Suprapubic skin (tissue), 4 donors: ENCODE results near the gene CCN5. TPM values are rescaled to one million over a fixed set of nuclear protein-coding genes. Genes with fewer than 3 reads are reported as not detected.

Source experiments
- DNase-seq, 2 donors: peaks; one replicate each; pipeline ENCODE4 v3.0.0-alpha.2; 2019; ENCODE audit warnings: low spot score in 2 of 2
- H3K27ac ChIP-seq: fragments of 200-600 bp; sonication (generic); one replicate; pipeline ENCODE4 v1.5.1; 2019
- H3K27me3 ChIP-seq: fragments of 200-600 bp; sonication (generic); one replicate; pipeline ENCODE4 v1.5.1; 2019
- H3K36me3 ChIP-seq: fragments of 200-600 bp; sonication (generic); one replicate; pipeline ENCODE4 v1.5.1; 2019
- H3K4me1 ChIP-seq: fragments of 200-600 bp; sonication (generic); one replicate; pipeline ENCODE4 v1.5.1; 2019
- H3K4me3 ChIP-seq: fragments of 200-600 bp; sonication (generic); one replicate; pipeline ENCODE4 v1.5.1; 2019; ENCODE audit warnings: mild to moderate bottlenecking
- H3K9me3 ChIP-seq: fragments of 200-600 bp; sonication (generic); one replicate; pipeline ENCODE4 v1.5.1; 2019
- EP300 ChIP-seq: sonication (generic); formaldehyde crosslinking; IDR thresholded peaks from one replicate; pipeline ENCODE4 v1.6.1; 2017; ENCODE audit warnings: antibody characterized with exemption
- POLR2A ChIP-seq, 2 donors: fragments of 450-650 bp; IDR thresholded peaks; one replicate each; pipeline ENCODE4 v1.6.1; 2017; ENCODE audit warnings: antibody characterized with exemption in 2 of 2, mild to moderate bottlenecking in 2 of 2, moderate library complexity in 2 of 2
- POLR2AphosphoS5 ChIP-seq, 3 donors: sonication (generic); formaldehyde crosslinking; IDR thresholded peaks; one replicate each; pipeline ENCODE4 v1.6.1; 2017; ENCODE audit warnings: antibody characterized with exemption in 3 of 3
- WGBS: methylation state at CpG from one replicate; pipeline ENCODE4 v1.1.5; 2018; 5-methylcytosine and 5-hydroxymethylcytosine counted together
- total RNA-seq, 4 donors: library from RNA; depleted of rRNA; stranded (reverse); fragments of >200 nt; gene quantifications; one replicate each; pipeline ENCODE4 v1.1.0, GENCODE V29; 2016
- TF ChIP-seq, protein P1 (sequence below), 2 donors: fragments of 200-600 bp in 1 of 2; fragments of 450-650 bp in 1 of 2; sonication (generic) in 1 of 2; IDR thresholded peaks; one replicate each; pipeline ENCODE4 v1.5.1; 2016 to 2019; ENCODE audit warnings: antibody characterized with exemption in 2 of 2, mild to moderate bottlenecking in 1 of 2, moderate library complexity in 1 of 2

CCN5 gene
- total RNA-seq, 4 donors from 2014 or later = 40.1 to 137 (median 87.9) TPM

DNA sequence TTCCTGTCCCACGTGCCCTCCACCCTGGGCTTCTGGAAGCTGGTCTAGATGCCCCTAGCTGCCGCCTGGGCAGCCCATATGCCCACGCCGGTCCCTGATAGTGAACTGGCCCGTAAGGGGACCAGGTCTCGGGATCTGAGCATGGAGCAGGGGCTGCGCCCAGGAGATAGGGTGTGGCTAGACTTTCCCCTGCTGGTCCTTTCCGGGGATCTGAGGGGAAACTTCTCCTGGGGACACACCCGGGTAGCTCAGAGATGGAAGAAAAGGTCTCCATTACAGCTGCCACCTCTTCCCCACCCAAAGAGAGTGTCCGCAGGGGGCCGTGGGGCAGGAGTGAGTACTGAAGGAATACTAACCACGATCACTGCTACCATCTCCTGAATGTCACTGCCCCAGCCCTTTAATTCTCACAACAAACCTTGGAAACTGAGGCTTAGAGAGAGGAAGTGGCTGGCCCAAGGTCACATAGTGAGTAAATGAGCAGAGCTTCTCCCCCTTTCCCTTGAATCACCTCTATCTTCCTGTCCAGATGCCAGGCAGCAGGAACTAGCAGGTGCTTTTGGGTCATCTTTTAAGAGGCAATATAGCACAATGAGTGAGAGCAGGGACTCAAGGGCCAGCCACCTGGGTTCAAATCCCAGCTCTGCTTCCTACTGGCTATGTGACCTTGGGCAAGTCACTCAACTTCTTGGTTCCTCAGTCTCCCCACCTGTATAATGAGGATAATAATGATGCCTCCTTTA, 11.8 kb upstream of the CCN5 start:
- WGBS = 42% methylated on average over 10 of the region's 12 CpGs
- DNase-seq = no peak
- H3K4me1 ChIP-seq = peaks cover 44% of the 10 kb centered on the region

DNA sequence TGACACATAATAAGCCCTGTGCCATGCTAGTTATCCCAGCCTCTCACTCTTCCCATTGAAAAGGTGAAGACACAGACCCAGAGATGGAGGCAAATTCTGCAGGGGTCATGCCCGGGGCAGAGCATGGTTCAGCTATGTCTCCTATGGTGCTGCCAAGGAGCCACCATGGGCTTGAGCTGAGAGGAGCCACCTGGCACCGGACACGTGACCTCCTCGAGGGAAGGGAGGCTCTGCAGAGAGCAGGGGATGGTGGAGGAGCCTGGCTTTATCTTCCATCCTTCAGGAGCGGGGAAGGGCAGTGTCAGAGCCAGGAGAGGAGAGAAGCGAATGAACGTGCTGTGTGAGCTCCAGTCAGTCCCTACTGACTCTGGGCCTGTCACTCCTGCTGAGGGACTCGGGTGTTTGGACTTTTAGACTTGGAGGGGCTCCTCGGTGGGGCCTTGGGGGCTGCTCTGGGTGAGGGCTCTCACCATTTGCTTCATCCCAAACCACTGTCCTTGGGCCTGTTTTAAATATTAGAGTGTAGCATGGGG, 11.1 kb upstream of the CCN5 start:
- Histone ChIP-seq H3K4me1 (peaks cover 44% of the 10 kb centered on the region), H3K4me3 (no peak overlapping the region), H3K36me3 (no peaks in the 10 kb centered on the region), H3K9me3 (no peaks in the 10 kb centered on the region), H3K27me3 (no peaks in the 10 kb centered on the region), H3K27ac (peak overlapping the region; percentile 84)
- no peak for TF ChIP-seq POLR2A (IDR thresholded peaks at IDR 0.05)
- no peak for TF ChIP-seq EP300
- no peak for DNase-seq
- WGBS = 91% methylated on average over 9 of the region's 9 CpGs

More for the DNA sequence above, 11.8 kb upstream of the CCN5 start:
- Histone ChIP-seq H3K27ac (peak overlapping the region; percentile 84), H3K36me3 (no peaks in the 10 kb centered on the region), H3K27me3 (no peaks in the 10 kb centered on the region), H3K4me3 (no peak overlapping the region), H3K9me3 (no peaks in the 10 kb centered on the region)
- TF ChIP-seq POLR2AphosphoS5 (IDR thresholded peaks at IDR 0.05) = no peak
- no peak for TF ChIP-seq EP300
- no peak for TF ChIP-seq POLR2A (IDR thresholded peaks at IDR 0.05)
- TF ChIP-seq, protein P1, sequence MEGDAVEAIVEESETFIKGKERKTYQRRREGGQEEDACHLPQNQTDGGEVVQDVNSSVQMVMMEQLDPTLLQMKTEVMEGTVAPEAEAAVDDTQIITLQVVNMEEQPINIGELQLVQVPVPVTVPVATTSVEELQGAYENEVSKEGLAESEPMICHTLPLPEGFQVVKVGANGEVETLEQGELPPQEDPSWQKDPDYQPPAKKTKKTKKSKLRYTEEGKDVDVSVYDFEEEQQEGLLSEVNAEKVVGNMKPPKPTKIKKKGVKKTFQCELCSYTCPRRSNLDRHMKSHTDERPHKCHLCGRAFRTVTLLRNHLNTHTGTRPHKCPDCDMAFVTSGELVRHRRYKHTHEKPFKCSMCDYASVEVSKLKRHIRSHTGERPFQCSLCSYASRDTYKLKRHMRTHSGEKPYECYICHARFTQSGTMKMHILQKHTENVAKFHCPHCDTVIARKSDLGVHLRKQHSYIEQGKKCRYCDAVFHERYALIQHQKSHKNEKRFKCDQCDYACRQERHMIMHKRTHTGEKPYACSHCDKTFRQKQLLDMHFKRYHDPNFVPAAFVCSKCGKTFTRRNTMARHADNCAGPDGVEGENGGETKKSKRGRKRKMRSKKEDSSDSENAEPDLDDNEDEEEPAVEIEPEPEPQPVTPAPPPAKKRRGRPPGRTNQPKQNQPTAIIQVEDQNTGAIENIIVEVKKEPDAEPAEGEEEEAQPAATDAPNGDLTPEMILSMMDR (IDR thresholded peaks at IDR 0.05) = no peak

DNA sequence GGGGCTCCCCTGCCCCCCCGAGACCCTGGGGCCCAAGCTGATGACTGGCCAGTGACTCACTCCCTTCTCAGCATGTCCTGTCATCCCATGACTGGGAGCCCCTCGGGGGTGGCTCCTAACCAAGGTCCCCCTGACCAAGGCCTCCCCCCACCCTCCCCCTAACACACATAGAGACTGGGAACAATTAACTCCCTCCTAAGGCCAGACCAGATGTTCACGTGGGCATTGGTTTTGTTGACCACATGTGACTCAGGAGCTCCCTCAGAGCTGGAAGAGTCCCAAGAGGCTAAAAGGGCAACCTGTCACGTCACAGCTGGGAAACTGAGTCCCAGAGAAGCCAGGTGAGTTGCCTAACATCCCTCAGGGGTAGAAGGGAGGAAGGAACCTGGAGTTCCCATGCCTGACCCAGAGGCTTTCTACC, 10.6 kb upstream of the CCN5 start:
- WGBS = 58% methylated on average over 4 of the region's 4 CpGs
- DNase-seq = no peak
- H3K4me1 ChIP-seq = peaks cover 47% of the 10 kb centered on the region
- peak overlapping the region; percentile 84 for H3K27ac ChIP-seq
- no peaks in the 10 kb centered on the region for H3K9me3 ChIP-seq
- H3K4me3 ChIP-seq = no peak overlapping the region
- H3K36me3 ChIP-seq = no peaks in the 10 kb centered on the region
- no peaks in the 10 kb centered on the region for H3K27me3 ChIP-seq
- TF ChIP-seq EP300 (no peak), POLR2AphosphoS5 (IDR thresholded peaks at IDR 0.05) (no peak), POLR2A (IDR thresholded peaks at IDR 0.05) (no peak)
- TF ChIP-seq, protein P1 (IDR thresholded peaks at IDR 0.05) = no peak

DNA sequence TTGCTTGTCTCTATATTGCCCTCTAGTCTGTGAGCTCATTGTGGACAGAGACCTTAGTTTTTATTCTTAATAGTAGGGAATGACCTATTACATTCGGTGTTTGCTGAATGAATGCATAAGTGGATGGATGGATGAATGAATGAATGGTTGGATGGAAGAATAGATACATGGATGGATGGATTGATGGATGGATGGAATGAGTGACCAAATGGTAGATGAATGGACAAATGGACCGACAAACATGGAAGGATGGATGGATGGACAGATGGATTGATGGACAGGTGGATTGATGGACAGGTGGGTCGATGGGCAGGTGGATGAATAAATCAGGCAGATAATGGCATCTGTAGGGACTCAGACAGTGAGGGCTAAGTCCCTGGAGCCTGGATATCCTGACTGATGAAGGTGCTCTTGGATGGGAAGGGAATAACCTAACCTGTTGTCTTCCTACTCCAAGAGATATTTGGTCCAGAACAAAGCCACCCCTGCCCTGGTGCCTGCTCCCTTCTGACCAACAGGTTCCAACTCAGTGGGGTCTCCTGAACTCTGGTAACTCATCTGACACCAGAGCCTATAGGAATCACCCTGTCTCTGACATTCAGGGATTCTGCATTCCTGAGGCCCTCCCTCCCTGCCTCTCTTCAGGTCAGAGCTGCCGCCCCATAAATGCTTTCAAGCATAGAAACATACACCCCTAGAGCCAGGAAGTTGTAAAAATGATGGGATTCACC, 9.6 kb upstream of the CCN5 start:
- no peak overlapping the region for H3K4me3 ChIP-seq
- peaks cover 47% of the 10 kb centered on the region for H3K4me1 ChIP-seq
- H3K36me3 ChIP-seq = no peaks in the 10 kb centered on the region
- H3K9me3 ChIP-seq = no peaks in the 10 kb centered on the region
- TF ChIP-seq, protein P1 (IDR thresholded peaks at IDR 0.05) = no peak
- TF ChIP-seq POLR2AphosphoS5 (IDR thresholded peaks at IDR 0.05) (no peak), EP300 (no peak), POLR2A (IDR thresholded peaks at IDR 0.05) (no peak)
- DNase-seq = no peak
- H3K27ac ChIP-seq = peak overlapping the region; percentile 84
- no peaks in the 10 kb centered on the region for H3K27me3 ChIP-seq
- 86% methylated on average over 4 of the region's 4 CpGs for WGBS

DNA sequence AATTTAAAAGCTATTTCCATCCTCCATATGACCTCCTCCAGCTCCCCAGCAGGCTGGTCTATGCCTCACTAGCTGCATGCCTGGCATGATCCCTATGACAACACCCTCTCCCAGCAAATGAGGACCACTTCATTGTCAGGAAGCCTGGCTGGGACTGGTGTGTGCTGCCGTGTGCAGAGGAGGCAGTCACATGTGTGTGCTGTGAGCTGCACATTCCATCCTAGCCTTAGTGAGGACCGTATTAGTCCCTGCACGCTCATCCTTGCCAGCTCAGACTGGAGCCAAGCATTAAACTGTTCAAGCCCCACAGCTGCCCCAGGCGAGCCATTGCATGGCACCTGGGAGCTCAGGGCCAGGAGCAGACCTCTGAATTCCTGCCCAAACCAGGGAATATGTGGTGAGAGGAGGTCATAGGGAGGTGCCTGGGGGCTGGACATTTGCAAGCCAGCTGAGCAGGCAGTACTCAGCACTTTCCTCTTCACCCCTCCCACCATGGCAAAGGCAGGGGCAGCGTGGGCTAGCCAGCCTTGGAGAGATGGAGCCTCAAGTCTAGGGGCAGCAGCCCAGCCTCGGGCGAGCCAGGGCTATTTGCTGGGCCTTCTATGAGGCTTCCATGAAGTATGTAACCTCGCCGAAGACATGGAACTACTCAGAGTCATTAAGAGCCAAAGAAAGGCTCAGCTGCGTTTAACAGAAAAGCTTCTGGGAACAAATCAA, 8.7 kb upstream of the CCN5 start:
- Histone ChIP-seq H3K9me3 (no peaks in the 10 kb centered on the region), H3K27me3 (no peaks in the 10 kb centered on the region), H3K4me3 (no peak overlapping the region), H3K4me1 (peaks cover 38% of the 10 kb centered on the region), H3K36me3 (no peaks in the 10 kb centered on the region), H3K27ac (peak overlapping the region; percentile 76)
- 37% methylated on average over 6 of the region's 10 CpGs for WGBS
- DNase-seq = peak in 1 of 2 donors; percentile 74
- TF ChIP-seq, protein P1 (IDR thresholded peaks at IDR 0.05) = no peak
- TF ChIP-seq POLR2AphosphoS5 (IDR thresholded peaks at IDR 0.05) (peak in 2 of 3 donors; percentile 8 to 40), EP300 (no peak), POLR2A (IDR thresholded peaks at IDR 0.05) (no peak)
